Measurements from ENCODE around the gene RGS3.

The RGS3 gene

DNA sequence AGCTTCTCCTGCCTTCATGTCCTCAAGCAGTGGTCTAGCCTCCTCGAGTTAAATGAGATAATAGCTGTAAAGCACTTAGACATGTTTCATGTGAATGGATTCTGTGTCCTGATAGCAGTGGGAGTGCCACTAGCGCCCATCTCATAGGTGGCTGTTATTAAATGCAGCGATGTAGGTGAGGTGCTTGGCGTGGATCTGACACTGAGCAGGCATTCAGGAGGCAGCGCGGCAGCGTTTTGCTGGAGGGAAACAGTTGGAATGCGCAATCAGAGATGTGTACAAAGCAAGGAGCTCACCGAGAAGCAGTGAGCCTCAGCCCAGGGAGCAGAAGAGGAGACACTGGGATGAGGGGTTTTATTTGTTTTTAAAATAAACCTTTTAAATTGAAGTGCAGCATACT lies 106.6 kb downstream of the RGS3 start:
- CTCF ChIA-PET: interaction anchor here (0.9 to 1.2 kb wide), 2 partner anchors 8 to 9 kb away, joined by 3 to 4 read pairs; no protein-coding TSS in a partner anchor
- no peaks in the 10 kb centered on the region for H3K36me3 Mint-ChIP-seq
- H3K4me1 Mint-ChIP-seq: peaks cover 15% of the 10 kb centered on the region
- DNase-seq: no peak
- no peak overlapping the region for H3K4me3 Mint-ChIP-seq
- H3K27me3 Mint-ChIP-seq: peaks cover 3% of the 10 kb centered on the region
- no peak overlapping the region for H3K27ac Mint-ChIP-seq
- H3K9me3 Mint-ChIP-seq: no peaks in the 10 kb centered on the region

DNA sequence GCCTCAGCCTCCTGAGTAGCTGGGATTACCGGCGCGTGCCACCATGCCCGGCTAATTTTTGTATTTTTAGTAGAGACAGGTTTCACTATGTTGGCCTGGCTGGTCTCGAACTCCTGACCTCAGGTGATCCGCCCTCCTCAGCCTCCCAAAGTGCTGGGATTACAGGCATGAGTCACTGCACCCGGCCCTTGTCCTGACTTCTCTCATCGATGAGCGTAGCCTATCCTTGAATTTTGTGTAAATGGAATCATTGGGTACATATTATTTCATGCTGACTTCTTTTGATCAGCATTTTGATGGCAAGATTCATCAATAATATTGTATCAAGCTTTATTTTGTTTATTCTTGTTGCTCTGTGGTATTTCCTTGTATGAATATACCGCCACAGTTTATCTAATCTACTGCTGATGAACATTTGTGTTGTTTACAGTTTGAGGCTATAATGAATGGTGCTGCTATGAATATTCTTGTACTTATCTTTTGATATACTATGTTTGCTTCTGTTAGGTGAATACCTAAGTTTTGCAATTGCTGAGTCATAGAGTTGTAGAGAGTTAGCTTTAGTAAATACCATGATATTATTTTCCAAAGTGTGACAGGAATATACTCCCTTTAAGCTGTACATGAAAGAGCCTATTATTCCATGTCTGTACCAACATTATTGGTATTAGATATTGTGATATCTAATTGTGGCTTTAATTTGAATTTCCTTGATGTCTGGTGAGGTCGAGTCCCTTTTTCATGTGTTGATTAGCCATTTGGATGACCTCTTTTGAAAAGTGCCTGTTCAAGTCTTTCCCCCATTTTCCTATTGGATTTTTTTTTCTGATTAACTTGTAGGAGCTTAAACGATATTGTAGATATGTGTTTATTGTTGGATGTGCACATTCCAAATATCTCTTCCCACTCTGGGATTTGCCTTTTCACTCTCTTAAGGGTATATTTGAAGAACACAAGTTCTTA lies 107.5 kb downstream of the RGS3 start:
- H3K36me3 Mint-ChIP-seq: no peaks in the 10 kb centered on the region
- peaks cover 18% of the 10 kb centered on the region for H3K4me1 Mint-ChIP-seq
- H3K27me3 Mint-ChIP-seq: no peaks in the 10 kb centered on the region
- no peaks in the 10 kb centered on the region for H3K9me3 Mint-ChIP-seq
- H3K27ac Mint-ChIP-seq: no peak overlapping the region
- no peak for DNase-seq
- CTCF ChIA-PET: interaction anchor here (0.9 kb wide), 1 partner anchor 8 kb away, joined by 4 read pairs; no protein-coding TSS in a partner anchor
- no peak overlapping the region for H3K4me3 Mint-ChIP-seq

DNA sequence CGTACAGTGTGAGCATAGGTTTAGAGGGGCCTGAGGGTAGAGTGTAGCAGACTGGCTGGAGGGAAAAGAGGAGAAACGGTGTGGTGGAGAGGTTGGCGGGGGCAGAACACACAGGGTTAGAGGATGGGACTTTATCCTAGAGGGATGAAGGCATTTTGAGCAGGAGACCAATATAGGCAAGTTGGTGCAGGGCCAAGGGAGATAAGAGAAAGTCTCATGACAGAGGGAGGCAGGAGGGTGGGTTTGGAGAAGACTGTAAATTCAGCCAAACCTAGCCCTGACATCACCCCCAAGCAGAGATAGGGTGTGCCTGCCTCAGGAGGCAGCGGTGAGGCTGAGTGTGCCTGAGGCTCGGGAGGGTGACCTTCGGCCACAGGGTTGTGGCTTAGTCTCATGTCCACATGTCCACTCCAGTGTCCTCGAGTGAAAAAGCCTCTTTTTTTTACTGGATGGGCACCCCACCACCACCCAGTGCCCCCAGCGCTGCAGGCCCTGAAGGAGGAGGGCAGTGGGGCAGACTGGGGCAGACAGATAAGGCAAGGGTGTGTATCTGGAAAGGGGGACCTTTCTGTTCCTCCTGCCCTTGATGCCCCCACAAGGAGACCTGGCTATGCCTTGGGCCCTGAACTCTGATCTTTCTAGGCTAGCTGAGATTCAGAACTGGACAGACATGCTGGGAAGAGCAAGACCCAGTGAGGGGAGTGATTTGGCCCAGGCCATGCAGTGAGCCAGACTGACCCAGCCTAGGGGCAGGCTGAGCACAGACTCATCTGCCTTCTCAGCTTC lies 108.7 kb downstream of the RGS3 start:
- H3K27ac Mint-ChIP-seq: no peak overlapping the region
- CTCF ChIA-PET: interaction anchor here (1.0 to 2.5 kb wide), 3 partner anchors 16 to 51 kb away, joined by 3 to 7 read pairs (median 6); no protein-coding TSS in a partner anchor
- H3K27me3 Mint-ChIP-seq: no peaks in the 10 kb centered on the region
- no peaks in the 10 kb centered on the region for H3K9me3 Mint-ChIP-seq
- peaks cover 24% of the 10 kb centered on the region for H3K4me1 Mint-ChIP-seq
- no peak overlapping the region for H3K4me3 Mint-ChIP-seq
- DNase-seq: peak; percentile 9
- H3K36me3 Mint-ChIP-seq: no peaks in the 10 kb centered on the region

DNA sequence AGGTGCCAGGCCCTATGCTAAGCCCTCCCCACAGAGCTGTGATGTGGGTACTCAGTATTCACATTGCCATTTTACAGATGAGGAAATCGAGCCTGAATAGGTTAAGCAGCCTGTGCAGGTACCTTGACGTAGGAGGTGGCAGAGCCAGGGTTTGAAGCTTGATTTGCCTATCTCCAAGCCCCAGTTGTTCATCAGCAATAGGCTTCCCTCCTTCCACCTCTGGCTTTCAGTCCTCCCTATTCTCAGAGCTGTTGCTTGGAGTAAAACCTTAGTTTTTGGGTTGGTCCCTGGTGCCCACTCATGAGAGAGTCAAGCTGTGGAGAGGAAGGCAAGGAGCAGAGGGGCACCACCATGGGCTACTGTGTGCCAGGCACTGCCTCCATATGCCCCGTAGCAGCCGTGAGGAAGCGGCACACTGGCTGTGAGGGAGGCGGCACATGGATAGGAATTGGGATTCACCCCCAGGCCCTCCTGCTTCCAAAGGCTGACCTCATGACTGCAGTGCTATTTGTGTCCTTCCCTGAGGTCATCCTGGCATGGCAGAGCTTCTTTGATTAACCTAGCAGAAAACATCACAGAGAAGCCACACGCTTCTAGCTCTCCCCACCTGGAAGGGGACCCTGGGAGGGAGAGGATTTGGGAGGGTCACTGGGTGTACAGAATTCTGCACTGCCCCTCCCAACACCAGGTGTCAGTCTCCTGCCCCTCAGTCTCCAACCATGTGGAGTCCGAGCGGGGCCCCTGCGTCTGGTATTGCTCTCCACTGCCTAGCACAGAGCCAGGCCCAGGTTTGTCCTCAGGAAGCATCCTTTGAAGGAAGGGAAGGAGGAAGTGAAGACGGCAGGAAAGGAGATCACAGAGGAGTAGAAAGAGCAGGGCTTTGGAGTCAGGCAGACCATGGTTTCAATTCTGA lies 109.8 kb downstream of the RGS3 start:
- Mint-ChIP-seq H3K27ac (no peak overlapping the region), H3K4me1 (peaks cover 34% of the 10 kb centered on the region), H3K27me3 (no peaks in the 10 kb centered on the region), H3K4me3 (no peak overlapping the region), H3K9me3 (no peaks in the 10 kb centered on the region), H3K36me3 (no peaks in the 10 kb centered on the region)
- peak; percentile 18 for DNase-seq
- CTCF ChIA-PET: interaction anchor here (1.0 to 2.5 kb wide), 3 partner anchors 15 to 52 kb away, joined by 3 to 7 read pairs (median 6); no protein-coding TSS in a partner anchor

DNA sequence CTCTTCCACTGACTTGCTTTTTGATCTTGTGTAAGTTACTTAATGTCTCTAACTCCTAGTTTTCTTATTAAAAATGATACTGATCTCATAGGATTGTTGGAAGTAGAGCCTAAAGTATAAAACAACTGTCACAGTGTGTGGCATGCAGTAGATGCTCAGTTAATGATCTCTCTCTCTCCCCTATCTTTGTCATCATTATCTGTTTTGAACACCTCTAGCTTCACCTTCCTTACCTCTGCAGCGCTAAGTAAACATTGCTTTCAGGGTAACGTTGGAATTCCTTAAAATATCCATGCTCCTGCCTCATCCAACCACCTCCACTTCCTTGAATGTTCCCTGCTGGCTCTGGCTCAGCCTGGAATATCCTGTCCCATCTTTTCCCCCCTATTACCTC lies 110.4 kb downstream of the RGS3 start:
- DNase-seq: no peak
- CTCF ChIA-PET: interaction anchor here (1.8 to 2.5 kb wide), 2 partner anchors 14 to 16 kb away, joined by 6 to 7 read pairs; no protein-coding TSS in a partner anchor
- Mint-ChIP-seq H3K36me3 (no peaks in the 10 kb centered on the region), H3K9me3 (no peaks in the 10 kb centered on the region), H3K4me1 (peaks cover 41% of the 10 kb centered on the region), H3K27ac (no peak overlapping the region), H3K4me3 (no peak overlapping the region), H3K27me3 (no peaks in the 10 kb centered on the region)

DNA sequence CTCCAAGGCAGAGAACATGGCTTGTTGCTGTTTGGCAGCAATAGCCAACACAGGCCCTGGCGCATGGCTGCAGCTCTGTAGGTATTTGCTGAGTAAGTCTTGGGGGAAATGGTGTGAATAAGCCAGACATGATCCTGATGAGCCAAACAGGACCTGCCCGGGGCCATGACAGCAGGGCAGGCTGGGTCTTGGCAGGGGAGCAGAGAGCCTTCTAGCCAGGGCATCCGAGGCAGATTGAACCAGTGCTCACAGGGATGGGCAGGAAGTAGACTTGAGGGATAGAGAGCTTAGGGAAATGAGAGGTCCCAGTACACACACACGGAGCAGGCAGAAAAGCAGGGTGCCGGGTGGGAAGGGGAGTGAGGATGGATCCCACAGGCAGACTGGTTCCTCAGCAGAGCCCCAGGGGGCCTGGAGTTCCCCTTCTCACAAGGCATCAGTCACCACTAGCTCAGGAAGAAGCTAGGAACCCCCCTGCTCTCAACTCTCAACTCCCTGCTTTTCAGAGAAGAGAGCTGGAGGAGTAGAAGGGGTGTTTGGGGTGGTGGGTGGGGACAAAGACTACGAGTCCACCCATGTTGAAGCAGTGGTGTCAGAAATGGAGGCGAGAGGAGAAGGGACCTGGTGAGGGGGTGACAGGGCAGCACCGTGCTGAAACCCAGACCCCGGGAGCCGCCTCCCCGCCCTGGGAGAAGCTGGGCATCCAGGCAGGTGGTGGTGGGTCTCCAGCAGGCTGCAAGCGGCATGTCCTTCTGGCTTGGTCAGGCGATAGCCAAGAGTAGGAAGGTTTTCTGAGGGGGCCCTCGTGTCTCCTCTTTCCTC lies 111.1 kb downstream of the RGS3 start:
- Mint-ChIP-seq H3K4me3 (no peak overlapping the region), H3K27me3 (no peaks in the 10 kb centered on the region), H3K9me3 (no peaks in the 10 kb centered on the region), H3K36me3 (no peaks in the 10 kb centered on the region), H3K27ac (no peak overlapping the region), H3K4me1 (peaks cover 48% of the 10 kb centered on the region)
- CTCF ChIA-PET: interaction anchor here (1.2 to 2.5 kb wide), 2 partner anchors 13 to 17 kb away, joined by 3 to 7 read pairs; no protein-coding TSS in a partner anchor
- peak; percentile 2 for DNase-seq

DNA sequence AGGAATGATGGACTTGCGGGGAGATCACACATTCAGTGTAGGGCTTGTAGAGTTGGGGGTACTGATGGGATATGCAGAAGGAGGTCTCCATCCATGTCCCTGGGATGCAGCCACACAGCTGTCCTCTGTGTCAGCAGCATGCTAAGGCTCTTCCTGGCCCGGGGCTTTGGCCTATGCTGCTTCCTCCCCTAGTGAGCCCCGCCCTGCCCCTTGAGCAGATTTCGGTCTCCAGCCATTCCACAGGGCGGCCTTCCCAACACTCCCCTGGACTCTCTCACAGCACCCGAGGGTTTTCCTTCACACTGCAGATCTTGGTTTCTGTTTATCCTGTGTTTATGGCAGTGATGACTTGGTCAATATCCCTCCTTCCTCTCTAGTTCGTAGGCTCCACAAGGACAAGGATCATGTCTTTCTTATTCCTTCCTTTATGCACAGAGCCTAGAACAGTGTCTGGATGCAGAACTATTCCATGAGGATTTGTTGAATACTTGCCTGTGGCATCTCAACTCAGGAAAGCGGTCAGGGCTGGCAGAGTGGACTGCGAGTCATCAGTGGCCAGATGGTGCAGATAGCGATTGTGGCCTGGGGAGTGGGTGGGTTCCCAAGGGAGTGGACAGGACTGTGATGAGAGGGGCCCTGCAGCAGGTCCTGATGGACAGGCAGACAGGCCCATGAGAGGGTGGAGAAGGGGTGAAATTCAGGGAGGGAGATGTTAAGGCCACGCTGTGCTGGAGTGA lies 114.2 kb downstream of the RGS3 start:
- no peak for DNase-seq
- H3K27ac Mint-ChIP-seq: peak overlapping the region; percentile 96
- peaks cover 78% of the 10 kb centered on the region for H3K4me1 Mint-ChIP-seq
- CTCF ChIA-PET: interaction anchor here (0.7 to 4.1 kb wide), 16 partner anchors 8 to 303 kb away, joined by 3 to 29 read pairs (median 10); partner anchors contain the start of genes ALAD, CDC26 and PRPF4
- peak overlapping the region; percentile 85 for H3K4me3 Mint-ChIP-seq
- H3K27me3 Mint-ChIP-seq: no peaks in the 10 kb centered on the region
- H3K36me3 Mint-ChIP-seq: peaks cover 5% of the 10 kb centered on the region
- no peaks in the 10 kb centered on the region for H3K9me3 Mint-ChIP-seq

DNA sequence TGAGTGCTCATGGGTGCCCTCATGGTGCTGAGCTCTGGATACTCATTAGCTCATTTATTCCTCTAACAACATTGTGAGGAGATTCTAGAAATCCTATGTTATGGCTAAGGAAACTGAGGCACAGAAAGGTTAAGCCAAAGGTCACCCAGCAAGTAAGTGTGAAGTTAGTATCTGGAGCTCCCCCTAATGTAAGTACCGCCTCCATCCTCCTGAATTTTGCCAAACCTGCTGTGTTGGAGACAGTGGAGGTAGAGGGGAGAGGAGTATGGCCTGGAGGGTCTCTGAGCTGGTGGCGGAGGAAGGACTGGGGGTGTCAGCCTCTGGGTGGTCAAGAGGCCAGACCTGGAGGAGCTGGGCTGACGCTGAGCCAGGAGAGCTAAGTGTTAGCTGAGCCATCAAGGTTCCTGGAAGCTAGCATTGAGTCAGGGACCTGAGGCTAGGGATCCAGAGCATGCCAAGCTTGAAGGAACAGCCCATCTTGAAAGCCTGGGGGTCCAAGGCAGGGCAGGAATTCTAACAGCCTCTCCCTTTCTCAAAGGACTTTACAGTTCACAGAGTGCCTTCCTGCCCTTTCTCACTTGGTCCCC lies 114.8 kb downstream of the RGS3 start:
- Mint-ChIP-seq H3K4me1 (peaks cover 81% of the 10 kb centered on the region), H3K4me3 (peak overlapping the region; percentile 85), H3K36me3 (peaks cover 12% of the 10 kb centered on the region), H3K9me3 (no peaks in the 10 kb centered on the region), H3K27ac (peak overlapping the region; percentile 96), H3K27me3 (no peaks in the 10 kb centered on the region)
- CTCF ChIA-PET: interaction anchor here (0.7 to 4.1 kb wide), 20 partner anchors 8 to 303 kb away, joined by 3 to 29 read pairs (median 10); partner anchors contain the start of genes ALAD, C9orf43, CDC26 and POLE3
- DNase-seq: no peak

DNA sequence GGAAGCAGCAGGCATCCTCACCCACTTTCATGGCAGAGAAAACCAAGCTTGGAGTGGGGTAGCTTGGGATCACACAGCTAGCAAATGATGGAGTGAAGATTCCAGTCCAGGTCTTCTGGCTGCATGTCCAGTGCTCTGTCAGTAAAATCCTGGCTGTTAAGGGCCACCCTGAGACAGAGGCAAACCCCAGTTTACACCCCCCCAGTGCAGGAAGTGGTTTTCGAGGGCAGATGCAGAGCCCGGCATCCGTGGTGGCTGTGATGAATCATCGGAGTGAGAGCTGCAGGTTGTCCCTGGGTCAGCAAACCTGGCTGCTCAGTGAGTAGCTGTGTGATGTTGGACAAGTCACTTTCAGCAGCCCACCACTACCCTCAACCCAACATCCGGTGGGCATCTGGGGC lies 115.4 kb downstream of the RGS3 start:
- Mint-ChIP-seq H3K36me3 (peaks cover 17% of the 10 kb centered on the region), H3K27me3 (no peaks in the 10 kb centered on the region), H3K9me3 (no peaks in the 10 kb centered on the region), H3K4me1 (peaks cover 81% of the 10 kb centered on the region), H3K4me3 (peak overlapping the region; percentile 85), H3K27ac (peak overlapping the region; percentile 96)
- CTCF ChIA-PET: interaction anchor here (0.9 to 4.1 kb wide), 21 partner anchors 9 to 304 kb away, joined by 3 to 29 read pairs (median 9); partner anchors contain the start of genes ALAD, C9orf43, CDC26 and POLE3
- DNase-seq: peak; percentile 91

DNA sequence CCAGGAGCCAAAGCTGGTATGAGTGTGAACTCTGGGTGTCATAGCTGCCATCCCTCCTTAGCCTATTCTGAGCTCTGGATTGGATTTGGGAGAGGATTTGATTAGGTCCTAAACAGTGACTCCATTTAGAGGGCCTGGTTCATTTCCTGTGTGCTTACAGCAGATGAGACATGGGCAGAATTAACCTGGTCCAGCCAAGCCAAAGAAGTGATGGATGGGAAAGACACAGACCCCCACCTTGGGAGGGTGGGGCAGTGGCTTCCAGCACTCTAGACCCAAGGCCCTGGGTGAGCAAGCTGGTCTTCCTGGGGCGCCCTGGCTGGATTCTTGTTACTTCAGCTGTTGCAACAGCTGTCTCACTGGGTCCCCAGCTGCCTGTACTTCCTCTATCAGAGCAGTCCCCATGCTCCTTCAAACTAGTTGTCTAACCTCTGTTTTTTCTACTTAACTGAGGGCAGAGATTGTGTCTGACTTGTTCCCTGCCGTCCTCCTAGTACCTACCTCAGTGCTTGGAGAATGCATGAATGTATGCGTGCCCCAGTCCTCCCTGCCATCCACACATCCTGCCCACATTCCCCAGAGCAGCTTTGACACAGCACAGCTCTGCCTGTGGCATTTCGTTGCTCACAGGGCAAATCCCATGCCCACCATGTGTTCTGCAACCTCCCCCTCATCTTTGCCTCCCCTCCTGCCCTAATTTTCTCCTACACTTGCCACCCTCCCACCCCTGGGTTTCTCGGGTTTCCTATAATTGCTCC lies 115.9 kb downstream of the RGS3 start:
- Mint-ChIP-seq H3K4me3 (peak overlapping the region; percentile 85), H3K27me3 (no peaks in the 10 kb centered on the region), H3K36me3 (peaks cover 20% of the 10 kb centered on the region), H3K27ac (peak overlapping the region; percentile 96), H3K9me3 (no peaks in the 10 kb centered on the region), H3K4me1 (peaks cover 79% of the 10 kb centered on the region)
- peak; percentile 54 for DNase-seq
- CTCF ChIA-PET: interaction anchor here (0.6 to 4.1 kb wide), 20 partner anchors 9 to 305 kb away, joined by 3 to 29 read pairs (median 10); partner anchors contain the start of genes ALAD, C9orf43, CDC26 and POLE3

All from activated naive CD4-positive, alpha-beta T cell treated with anti-CD3 and anti-CD28 coated beads, Interleukin-2, amount 10 ng/mL, durations not matched to agents 7 days and 5 days (primary cell).